NK-92 (cell line): ENCODE data around the gene FAM227B.
"Not testable (repeated sequence)": the region's sequence is repeated elsewhere in the genome, so short reads cannot be mapped to it uniquely, and the experiment has no call there.

Experiments
- DNase-seq: peaks from one replicate; lab custom pipeline; 2025; ENCODE audit not compliant: unreplicated experiment; lab: John Stamatoyannopoulos, UW

Gene FAM227B

GRCh38 chr15:49441356-49441755 lies 179.3 kb downstream of the FAM227B start:
- no peak for DNase-seq

- no peak for DNase-seq
These were observed 180.8 kb downstream of the FAM227B start for GRCh38 chr15:49439678-49440395.

DNA sequence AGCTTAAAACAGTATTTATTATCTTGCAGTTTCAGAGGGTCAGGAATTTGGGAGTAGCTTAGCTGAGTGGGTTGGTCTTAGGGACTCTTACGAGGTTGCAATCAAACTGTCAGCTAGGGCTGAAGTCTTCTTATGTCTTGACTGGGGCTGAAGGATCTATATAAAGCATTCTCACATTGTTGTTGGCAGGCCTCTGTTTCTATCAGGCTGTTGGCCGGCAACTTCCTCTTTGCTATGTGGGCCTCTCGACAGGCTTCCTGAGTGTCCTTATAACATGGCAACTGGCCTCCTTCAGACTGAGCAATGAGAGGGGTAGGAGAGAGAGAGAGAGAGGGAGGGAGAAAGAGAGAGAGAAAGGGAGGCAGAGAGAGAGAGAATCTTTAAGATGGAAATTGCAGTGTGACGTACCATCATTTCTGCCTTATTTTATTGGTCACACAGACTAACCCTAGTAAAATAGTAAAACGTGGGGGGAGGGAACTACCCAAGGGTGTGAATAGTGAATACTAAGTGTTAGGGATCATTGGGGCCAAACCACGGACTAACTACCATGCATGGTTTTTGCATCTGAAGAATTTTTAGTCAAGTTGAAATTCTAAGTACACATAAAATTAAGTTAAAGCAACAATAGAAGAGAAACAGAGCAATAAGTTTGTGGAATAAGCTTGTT lies 181.5 kb downstream of the FAM227B start:
- no peak for DNase-seq

- DNase-seq, result no peak
These were observed 183.9 kb downstream of the FAM227B start for GRCh38 chr15:49436751-49437150.

- no peak for DNase-seq
These were observed 185.4 kb downstream of the FAM227B start for GRCh38 chr15:49435174-49435573.

DNA sequence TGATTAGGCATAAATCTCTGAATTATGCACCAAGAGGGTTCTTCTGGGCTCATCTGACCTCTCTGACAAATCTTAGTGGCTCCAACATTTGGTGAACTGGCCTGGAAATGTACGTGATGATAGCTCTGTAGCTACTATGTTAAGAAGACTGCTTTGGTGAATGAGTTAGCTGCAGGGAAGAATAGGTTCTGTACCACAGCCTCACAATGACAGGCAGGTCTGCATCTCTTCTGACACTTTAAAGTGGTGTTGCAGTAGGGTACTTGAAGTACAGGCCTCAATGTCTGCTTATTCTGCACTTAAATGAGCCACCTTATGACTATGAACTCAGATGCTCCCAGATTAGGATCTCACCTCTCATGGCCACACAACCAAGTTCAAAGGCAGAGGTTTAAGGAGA lies 190.6 kb downstream of the FAM227B start:
- DNase-seq, result no peak

DNA sequence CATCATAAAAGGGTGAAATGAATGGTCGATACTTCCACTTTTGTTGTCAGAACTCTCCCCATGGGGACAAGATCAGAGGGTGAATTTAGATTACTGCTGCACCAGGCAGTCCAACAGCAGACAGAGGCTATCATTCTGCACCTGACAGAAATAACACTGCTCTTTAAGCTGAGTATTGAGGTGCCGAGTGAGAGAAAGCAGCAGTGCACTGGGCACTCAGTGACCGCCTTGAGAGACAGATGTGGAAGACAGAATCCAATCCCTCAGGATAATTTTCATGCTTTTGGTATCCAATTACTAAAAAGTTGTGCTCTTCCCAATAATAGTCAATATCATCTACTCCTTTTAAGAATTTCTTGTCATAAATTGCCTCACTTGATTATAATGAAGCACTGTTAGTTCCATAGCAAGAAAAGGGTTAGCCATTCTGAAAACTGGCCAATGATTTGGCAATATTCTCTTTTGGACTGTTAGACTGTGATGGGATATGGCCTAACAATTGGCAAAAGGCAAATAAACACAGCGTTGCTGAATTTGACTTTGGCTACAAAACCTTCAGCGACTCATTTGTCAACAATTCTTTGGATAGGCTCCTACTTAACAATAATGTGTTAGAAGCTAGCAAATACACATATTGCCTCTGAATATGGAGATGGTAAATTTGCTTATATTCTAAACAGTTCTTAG lies 192.1 kb downstream of the FAM227B start:
- no peak for DNase-seq

DNA sequence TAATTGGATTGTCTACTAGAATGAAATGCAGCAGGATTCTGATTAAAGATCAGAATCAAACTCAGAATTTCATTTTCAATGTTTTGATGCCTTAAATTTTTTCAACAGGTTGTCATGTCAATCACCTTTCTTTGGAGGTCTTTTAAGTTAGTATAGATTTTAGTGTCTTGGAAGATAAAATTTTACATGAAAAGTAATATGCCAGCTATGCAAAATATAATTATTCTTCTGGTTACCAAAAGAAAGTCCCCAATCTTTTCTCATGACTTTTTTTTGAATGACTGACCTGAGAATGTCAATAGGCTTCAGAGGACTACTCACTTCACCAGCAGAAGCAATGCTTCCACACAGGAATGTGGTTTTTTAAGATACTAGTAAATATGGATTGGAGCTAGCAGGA lies 193.2 kb downstream of the FAM227B start:
- DNase-seq, result no peak

- no peak for DNase-seq
These were observed 195.7 kb downstream of the FAM227B start for GRCh38 chr15:49424954-49425353.

DNA sequence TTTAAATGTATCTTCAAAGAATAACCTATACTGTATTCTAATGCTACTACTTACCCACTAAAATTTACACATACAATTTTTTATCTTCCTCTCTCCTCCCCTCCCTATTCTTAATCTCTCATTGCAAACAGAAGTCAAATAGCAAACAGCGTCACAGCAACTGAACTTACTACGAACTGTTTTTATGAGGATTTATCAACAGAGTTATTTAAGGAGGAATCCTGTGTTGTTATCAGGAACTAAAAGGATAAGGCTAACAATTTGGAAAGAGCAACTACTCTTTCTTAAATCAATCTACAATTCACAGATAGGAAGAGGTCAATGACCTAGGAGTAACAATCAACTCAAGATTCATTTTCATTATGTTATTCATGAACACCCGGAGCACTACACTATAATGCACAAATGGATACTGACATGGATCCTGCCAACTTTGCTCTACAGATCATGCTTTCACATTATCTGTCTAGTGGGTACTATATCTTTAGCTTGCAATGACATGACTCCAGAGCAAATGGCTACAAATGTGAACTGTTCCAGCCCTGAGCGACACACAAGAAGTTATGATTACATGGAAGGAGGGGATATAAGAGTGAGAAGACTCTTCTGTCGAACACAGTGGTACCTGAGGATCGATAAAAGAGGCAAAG lies 196.6 kb downstream of the FAM227B start:
- no peak for DNase-seq

GRCh38 chr15:49423021-49423420 lies 197.6 kb downstream of the FAM227B start, which contains the start of gene FGF7:
Gene FGF7 (plus strand): TSS chr15:49423242. CDS start chr15:49424298, 1,056 bp downstream.
- no peak for DNase-seq

GRCh38 chr15:49421991-49422390 lies 198.6 kb downstream of the FAM227B start:
- no peak for DNase-seq

DNA sequence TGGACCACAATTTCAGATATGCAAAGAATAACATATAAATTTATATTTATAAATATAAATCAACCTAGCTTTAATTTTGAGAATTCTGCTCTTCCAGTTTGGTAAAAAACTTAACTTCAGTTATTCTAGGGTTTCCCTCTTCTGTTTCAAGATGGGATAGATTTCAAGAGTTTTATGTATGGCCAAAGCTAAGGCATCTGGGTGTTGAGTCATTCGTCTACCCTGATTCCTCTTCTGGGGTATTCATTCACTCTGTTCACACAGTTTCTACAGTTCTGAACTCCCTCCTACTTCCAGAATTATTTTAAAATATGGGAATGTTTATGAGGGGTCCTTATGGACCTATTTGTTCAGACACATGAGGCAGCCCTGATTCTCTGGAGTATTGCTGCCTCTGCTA lies 201.8 kb downstream of the FAM227B start:
- DNase-seq, result no peak

GRCh38 chr15:49415638-49416037 lies 205.0 kb downstream of the FAM227B start:
- no peak for DNase-seq

GRCh38 chr15:49415149-49415548 lies 205.5 kb downstream of the FAM227B start:
- DNase-seq, result no peak

- no peak for DNase-seq
These were observed 207.8 kb downstream of the FAM227B start for GRCh38 chr15:49412797-49413196.

GRCh38 chr15:49410641-49411040 lies 210.0 kb downstream of the FAM227B start:
- no peak for DNase-seq

GRCh38 chr15:49406352-49407118 lies 214.1 kb downstream of the FAM227B start:
- no peak for DNase-seq

DNA sequence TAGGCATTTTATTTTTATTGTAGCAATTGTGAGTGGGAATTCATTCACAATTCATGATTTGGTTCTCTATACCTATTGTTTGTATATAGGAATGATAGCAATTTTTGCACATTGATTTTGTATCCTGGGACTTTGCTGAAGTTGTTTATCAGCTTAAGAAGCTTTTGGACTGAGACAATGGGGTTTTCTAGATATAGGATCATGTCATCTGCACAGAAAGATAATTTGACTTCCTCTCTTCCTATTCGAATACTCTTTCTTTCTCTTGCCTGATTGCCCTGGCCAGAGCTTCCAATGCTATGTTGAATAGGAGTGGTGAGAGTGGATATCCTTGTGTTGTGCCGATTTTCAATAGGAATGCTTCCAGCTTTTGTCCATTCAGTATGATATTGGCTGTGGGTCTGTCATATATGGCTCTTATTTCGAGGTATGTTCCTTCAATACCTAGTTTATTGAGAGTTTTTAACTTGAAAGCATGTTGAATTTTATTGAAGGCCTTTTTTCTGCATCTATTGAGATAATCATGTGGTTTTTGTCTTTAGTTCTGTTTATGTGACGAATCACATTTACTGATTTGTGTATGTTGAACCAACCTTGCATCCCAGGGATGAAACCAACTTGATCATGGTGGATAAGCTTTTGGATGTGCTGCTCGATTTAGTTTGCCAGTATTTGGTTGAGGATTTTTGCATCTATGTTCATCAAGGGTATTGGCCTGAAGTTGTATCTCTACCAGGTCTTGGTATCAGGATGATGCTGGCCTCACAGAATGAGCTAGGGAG lies 217.9 kb downstream of the FAM227B start:
- not testable (repeated sequence) for DNase-seq

DNA sequence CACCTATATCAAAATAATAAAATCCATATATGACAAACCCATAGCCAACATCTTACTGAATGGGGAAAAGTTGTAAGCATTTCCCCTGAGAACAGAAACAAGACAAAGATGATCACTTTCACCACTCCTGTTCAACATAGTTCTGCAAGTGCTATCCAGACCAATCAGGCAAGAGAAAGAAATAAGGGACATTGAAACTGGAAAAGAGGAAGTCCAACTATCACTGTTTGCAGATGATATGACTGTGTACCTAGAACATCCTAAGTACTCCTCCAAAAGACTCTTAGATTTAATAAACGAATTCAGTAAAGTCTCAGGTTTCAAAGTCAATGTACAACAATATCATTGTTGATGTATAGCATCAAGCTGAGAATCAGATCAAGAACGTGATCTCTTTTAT lies 233.1 kb downstream of the FAM227B start:
- no peak for DNase-seq
